HEK293 (cell line): ENCODE measurements around the gene MRPL36.

Experiments used
- CTCF ChIA-PET: fragments of 350-600 bp; formaldehyde crosslinking; extraction: SDS; loops from one replicate; lab custom pipeline; 2021; ENCODE audit warnings: antibody characterized with exemption; lab: Yijun Ruan, JAX
- POLR2A ChIA-PET: fragments of 300-600 bp; formaldehyde crosslinking; extraction: SDS; loops from one replicate; lab custom pipeline; 2020; ENCODE audit warnings: antibody characterized with exemption, inconsistent platforms; lab: Yijun Ruan, JAX
- H3K27ac ChIP-seq: fragments of 200-500 bp; sonication (Bioruptor generic); 2 replicates; pipeline ENCODE4 v1.5.1; 2014; ENCODE audit warnings: low read depth, low read length, control low read depth, inconsistent platforms; ENCODE audit errors: extremely low read depth
- H3K36me3 ChIP-seq, 2 experiments: fragments of 200-500 bp in 1 of 2; sonication (Bioruptor generic) in 1 of 2; 1 replicate in 1 of 2; 2 replicates in 1 of 2; pipeline ENCODE4 v1.5.1; 2014 to 2017; ENCODE audit warnings: inconsistent platforms in 2 of 2, low read length in 2 of 2; ENCODE audit not compliant: control insufficient read depth in 2 of 2, insufficient read depth in 1 of 2
- H3K4me1 ChIP-seq: fragments of 200-500 bp; sonication (Bioruptor generic); 2 replicates; pipeline ENCODE4 v1.5.1; 2014; ENCODE audit warnings: mild to moderate bottlenecking, low read length, inconsistent platforms; ENCODE audit not compliant: control insufficient read depth, insufficient read depth
- H3K4me3 ChIP-seq: 2 replicates; pipeline ENCODE4 v1.5.1; 2011; ENCODE audit warnings: low read depth, mild to moderate bottlenecking, control low read depth, low read length, moderate library complexity
- H3K9me3 ChIP-seq: fragments of 200-500 bp; sonication (Bioruptor generic); 2 replicates; pipeline ENCODE4 v1.5.1; 2014; ENCODE audit warnings: low read depth, low read length, inconsistent platforms; ENCODE audit not compliant: control insufficient read depth, insufficient read depth
- HOXA7 ChIP-seq: sonication (generic); formaldehyde crosslinking; IDR thresholded peaks from 2 replicates; pipeline ENCODE4 v1.8.1; 2022; ENCODE audit warnings: missing genetic modification reagents, borderline replicate concordance
- INSM2 ChIP-seq: fragments of 450-650 bp; formaldehyde crosslinking; IDR thresholded peaks from 2 replicates; pipeline ENCODE4 v1.5.1; 2016; ENCODE audit warnings: missing biosample characterization, missing genetic modification characterization
- OVOL3 ChIP-seq: fragments of 450-650 bp; formaldehyde crosslinking; IDR thresholded peaks from 2 replicates; pipeline ENCODE4 v1.5.1; 2016; ENCODE audit warnings: missing biosample characterization, missing genetic modification characterization
- SETDB1 ChIP-seq: IDR thresholded peaks from one replicate; pipeline ENCODE4 v1.6.1; 2017; ENCODE audit warnings: mild to moderate bottlenecking, low read length, moderate library complexity, mixed read lengths; ENCODE audit not compliant: insufficient read length
- YY2 ChIP-seq: fragments of 450-650 bp; formaldehyde crosslinking; IDR thresholded peaks from 2 replicates; pipeline ENCODE4 v1.5.1; 2016; ENCODE audit warnings: missing biosample characterization, missing genetic modification characterization
- ZFP37 ChIP-seq: fragments of 450-650 bp; formaldehyde crosslinking; IDR thresholded peaks from 2 replicates; pipeline ENCODE4 v1.5.1; 2016; ENCODE audit warnings: missing biosample characterization, missing genetic modification characterization
- ZNF114 ChIP-seq: fragments of 450-650 bp; formaldehyde crosslinking; IDR thresholded peaks from 2 replicates; pipeline ENCODE4 v1.5.0; 2017; ENCODE audit warnings: missing biosample characterization, missing genetic modification characterization
- ZNF19 ChIP-seq: fragments of 450-650 bp; formaldehyde crosslinking; IDR thresholded peaks from 2 replicates; pipeline ENCODE4; 2016; ENCODE audit warnings: missing biosample characterization, missing genetic modification characterization, low read depth
- ZNF211 ChIP-seq: fragments of 450-650 bp; formaldehyde crosslinking; IDR thresholded peaks from 2 replicates; pipeline ENCODE4 v1.5.1; 2016; ENCODE audit warnings: low read depth, missing biosample characterization, missing genetic modification characterization
- ZNF274 ChIP-seq, 2 experiments: fragments of 200-500 bp in 1 of 2; fragments of 450-650 bp in 1 of 2; sonication (Bioruptor generic) in 1 of 2; formaldehyde crosslinking in 1 of 2; IDR thresholded peaks; 2 replicates each; pipeline versions ENCODE4 v1.5.1 to v1.6.1; 2014 to 2016; ENCODE audit warnings: borderline replicate concordance in 1 of 2, inconsistent platforms in 1 of 2, low read length in 1 of 2, missing biosample characterization in 1 of 2, missing genetic modification characterization in 1 of 2
- ZNF350 ChIP-seq: fragments of 450-650 bp; formaldehyde crosslinking; IDR thresholded peaks from 2 replicates; pipeline ENCODE4 v1.5.0; 2017; ENCODE audit warnings: missing biosample characterization, mild to moderate bottlenecking, missing genetic modification characterization
- ZNF513 ChIP-seq: fragments of 450-650 bp; IDR thresholded peaks from 2 replicates; pipeline ENCODE4 v1.5.1; 2018; ENCODE audit warnings: missing biosample characterization, missing genetic modification characterization
- ZNF548 ChIP-seq: fragments of 450-650 bp; formaldehyde crosslinking; IDR thresholded peaks from 2 replicates; pipeline ENCODE4 v1.5.1; 2016; ENCODE audit warnings: missing biosample characterization, missing genetic modification characterization
- ZNF580 ChIP-seq: fragments of 450-650 bp; formaldehyde crosslinking; IDR thresholded peaks from 2 replicates; pipeline ENCODE4 v1.5.1; 2016; ENCODE audit warnings: missing biosample characterization, missing genetic modification characterization
- ZNF596 ChIP-seq: fragments of 450-650 bp; IDR thresholded peaks from 2 replicates; pipeline ENCODE4 v1.5.0; 2018; ENCODE audit warnings: missing biosample characterization, mild to moderate bottlenecking, missing genetic modification characterization, moderate library complexity
- ZNF600 ChIP-seq: fragments of 450-650 bp; formaldehyde crosslinking; IDR thresholded peaks from 2 replicates; pipeline ENCODE4 v1.5.1; 2016; ENCODE audit warnings: missing biosample characterization, missing genetic modification characterization
- ZNF768 ChIP-seq: fragments of 450-650 bp; formaldehyde crosslinking; IDR thresholded peaks from 2 replicates; pipeline ENCODE4 v1.5.1; 2018; ENCODE audit warnings: missing biosample characterization, mild to moderate bottlenecking, missing genetic modification characterization

The MRPL36 gene

GRCh38 chr5:1834721-1835429 lies 35.2 kb upstream of the MRPL36 start:
- no peaks in the 10 kb centered on the region for H3K4me1 ChIP-seq
- peaks cover 0 to under 1% of the 10 kb centered on the region in 2 experiments; a peak in 1 of 3 replicates for H3K36me3 ChIP-seq
- ChIA-PET CTCF (no interaction called here), POLR2A (no interaction called here)
- H3K9me3 ChIP-seq = no peaks in the 10 kb centered on the region
- no peak overlapping the region for H3K4me3 ChIP-seq
- no peak overlapping the region for H3K27ac ChIP-seq
- no peak for TF ChIP-seq ZNF19 (tag by site-specific recombination)
- no peak for TF ChIP-seq ZNF580 (tag by site-specific recombination)
- TF ChIP-seq ZNF350 (tag by site-specific recombination) = no peak
- no peak for TF ChIP-seq INSM2 (tag by site-specific recombination)
- TF ChIP-seq ZNF548 (tag by site-specific recombination) = no peak
- TF ChIP-seq ZNF513 (tag by site-specific recombination) = no peak
- TF ChIP-seq SETDB1 = no peak
- TF ChIP-seq ZNF274 (IDR thresholded peaks at IDR 0.05; ENCODE audit: low read length) = no peak
- no peak for TF ChIP-seq ZNF274 (tag by site-specific recombination; IDR thresholded peaks at IDR 0.05; ENCODE audit: borderline replicate concordance)
- no peak for TF ChIP-seq ZNF596
- TF ChIP-seq OVOL3 = no peak
- no peak for TF ChIP-seq ZFP37 (tag by site-specific recombination)
- no peak for TF ChIP-seq ZNF114 (tag by site-specific recombination)
- TF ChIP-seq YY2 (tag by site-specific recombination) = no peak
- no peak for TF ChIP-seq ZNF211 (tag by site-specific recombination)

DNA sequence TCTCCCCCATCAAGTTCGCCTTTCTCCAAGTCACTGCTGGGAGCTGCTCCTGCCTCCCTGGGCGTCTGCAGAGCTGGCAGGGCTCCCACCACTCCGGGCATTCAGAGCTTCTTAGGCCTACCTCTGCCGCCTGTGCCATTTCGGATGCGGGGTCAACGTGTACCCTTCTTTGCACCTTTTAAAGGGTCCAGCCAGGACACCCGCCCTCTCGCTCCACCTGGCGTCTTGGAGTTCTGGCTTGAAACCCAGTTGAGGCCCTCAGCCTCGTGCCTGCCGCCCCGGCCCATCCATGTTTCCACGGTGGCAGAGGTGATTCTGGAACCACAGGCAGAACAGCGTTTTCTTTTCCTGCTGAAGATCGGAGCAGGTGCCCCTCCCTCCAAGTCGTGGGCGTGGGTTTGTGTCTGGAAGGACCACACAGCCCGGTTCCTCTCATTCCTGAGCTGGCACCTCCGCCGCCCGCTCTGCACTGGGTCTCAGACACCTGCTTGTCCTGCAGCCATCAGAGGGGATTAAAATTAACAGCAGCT lies 34.5 kb upstream of the MRPL36 start:
- ChIA-PET POLR2A (no interaction called here), CTCF (no interaction called here)
- Histone ChIP-seq H3K36me3 (peaks cover 0 to 7% of the 10 kb centered on the region in 2 experiments; a peak in 2 of 3 replicates), H3K27ac (no peak overlapping the region), H3K4me3 (no peak overlapping the region), H3K4me1 (no peaks in the 10 kb centered on the region)
- no peak for TF ChIP-seq ZNF768 (tag by site-specific recombination)
- 0 out of 2 replicates have a peak, but pooled peaks have one; percentile 10 for TF ChIP-seq ZNF600 (tag by site-specific recombination)
- TF ChIP-seq HOXA7 (CRISPR knock-in tag) = no peak
- TF ChIP-seq, all 188 proteins: peak for 1
- H3K9me3 ChIP-seq = no peaks in the 10 kb centered on the region
